ENCODE data around the gene UBQLN4.

UBQLN4 gene

DNA sequence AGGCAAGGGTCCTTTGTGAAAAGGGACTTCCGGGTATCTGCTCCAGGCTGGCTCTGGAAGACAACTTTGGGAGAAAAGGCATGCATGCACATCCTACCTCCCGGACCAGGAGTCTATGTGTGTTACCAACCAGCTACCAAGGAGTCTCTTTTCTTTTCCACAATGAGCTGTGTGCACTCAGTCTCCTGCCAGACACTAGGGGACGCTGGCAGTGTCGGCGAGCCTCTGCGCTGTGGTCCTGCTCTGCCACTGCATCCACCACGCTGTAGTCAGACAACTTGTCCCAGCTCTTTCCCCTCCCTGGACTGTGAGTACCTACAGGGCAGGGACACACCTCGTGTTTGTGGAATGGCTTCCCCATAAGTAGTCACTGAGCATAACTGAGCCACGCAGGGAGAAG lies 27.7 kb downstream of the UBQLN4 start:
- no peaks in the 10 kb centered on the region for H4K20me1 ChIP-seq (ENCODE audit: low read depth, low read length)
- H3K9me2 ChIP-seq (replicated peaks; ENCODE audit: insufficient read depth, low read length): no peaks in the 10 kb centered on the region
- H3K9me3 ChIP-seq (ENCODE audit: insufficient read depth, low read length): no peaks in the 10 kb centered on the region
- TF ChIP-seq EZH2phosphoT487 (conservative IDR thresholded peaks at IDR 0.05; ENCODE audit: low read length): no peak
- TF ChIP-seq, protein P1, sequence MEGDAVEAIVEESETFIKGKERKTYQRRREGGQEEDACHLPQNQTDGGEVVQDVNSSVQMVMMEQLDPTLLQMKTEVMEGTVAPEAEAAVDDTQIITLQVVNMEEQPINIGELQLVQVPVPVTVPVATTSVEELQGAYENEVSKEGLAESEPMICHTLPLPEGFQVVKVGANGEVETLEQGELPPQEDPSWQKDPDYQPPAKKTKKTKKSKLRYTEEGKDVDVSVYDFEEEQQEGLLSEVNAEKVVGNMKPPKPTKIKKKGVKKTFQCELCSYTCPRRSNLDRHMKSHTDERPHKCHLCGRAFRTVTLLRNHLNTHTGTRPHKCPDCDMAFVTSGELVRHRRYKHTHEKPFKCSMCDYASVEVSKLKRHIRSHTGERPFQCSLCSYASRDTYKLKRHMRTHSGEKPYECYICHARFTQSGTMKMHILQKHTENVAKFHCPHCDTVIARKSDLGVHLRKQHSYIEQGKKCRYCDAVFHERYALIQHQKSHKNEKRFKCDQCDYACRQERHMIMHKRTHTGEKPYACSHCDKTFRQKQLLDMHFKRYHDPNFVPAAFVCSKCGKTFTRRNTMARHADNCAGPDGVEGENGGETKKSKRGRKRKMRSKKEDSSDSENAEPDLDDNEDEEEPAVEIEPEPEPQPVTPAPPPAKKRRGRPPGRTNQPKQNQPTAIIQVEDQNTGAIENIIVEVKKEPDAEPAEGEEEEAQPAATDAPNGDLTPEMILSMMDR (IDR thresholded peaks at IDR 0.05; ENCODE audit: insufficient read depth, low read length, poor library complexity, severe bottlenecking): peak; percentile 50
- H3K27ac ChIP-seq (ENCODE audit: low read depth, low read length): no peak overlapping the region
- H3K4me3 ChIP-seq (ENCODE audit: insufficient read depth, low read length, poor library complexity, severe bottlenecking): no peak overlapping the region
- peaks cover 4% of the 10 kb centered on the region; the same call in 1 of the 2 replicates for H3F3A ChIP-seq (ENCODE audit: insufficient read depth)
- no peak overlapping the region for H3K9ac ChIP-seq (ENCODE audit: low read length)
- H2AFZ ChIP-seq (ENCODE audit: low read depth, low read length, severe bottlenecking): no peak overlapping the region
- H3K4me2 ChIP-seq (ENCODE audit: low read depth, low read length, poor library complexity, severe bottlenecking): no peak overlapping the region
- no peaks in the 10 kb centered on the region for H3K79me2 ChIP-seq (ENCODE audit: insufficient read depth, low read length)
- no peaks in the 10 kb centered on the region for H3K27me3 ChIP-seq (ENCODE audit: low read length)
- H3K36me3 ChIP-seq (ENCODE audit: low read length): no peaks in the 10 kb centered on the region

DNA sequence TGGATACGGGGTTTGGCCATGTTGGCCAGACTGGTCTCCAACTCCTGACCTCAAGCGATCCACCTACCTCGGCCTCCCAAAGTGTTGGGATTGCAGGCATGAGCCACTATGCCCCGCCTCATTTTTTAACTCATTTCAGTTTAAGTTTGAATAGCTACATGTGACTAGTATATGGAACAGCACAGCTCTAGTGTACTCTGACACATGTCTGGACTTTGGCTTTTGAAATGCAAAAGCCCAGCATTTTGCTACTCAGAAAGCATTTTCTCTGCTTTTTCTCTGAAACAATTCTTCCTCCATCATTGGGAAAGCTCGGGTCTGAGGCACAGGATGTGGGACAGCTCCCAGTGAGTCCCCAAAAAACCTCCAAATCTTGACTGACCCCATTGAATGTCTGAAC lies 28.8 kb downstream of the UBQLN4 start:
- TF ChIP-seq, protein P1 (IDR thresholded peaks at IDR 0.05; ENCODE audit: insufficient read depth, low read length, poor library complexity, severe bottlenecking): no peak
- no peak for TF ChIP-seq EZH2phosphoT487 (conservative IDR thresholded peaks at IDR 0.05; ENCODE audit: low read length)
- H3K79me2 ChIP-seq (ENCODE audit: insufficient read depth, low read length): peaks cover 10% of the 10 kb centered on the region
- H3K27me3 ChIP-seq (ENCODE audit: low read length): no peaks in the 10 kb centered on the region
- H3K9me3 ChIP-seq (ENCODE audit: insufficient read depth, low read length): no peaks in the 10 kb centered on the region
- H3K9me2 ChIP-seq (replicated peaks; ENCODE audit: insufficient read depth, low read length): no peaks in the 10 kb centered on the region
- no peak overlapping the region for H3K27ac ChIP-seq (ENCODE audit: low read depth, low read length)
- no peak overlapping the region for H3K4me2 ChIP-seq (ENCODE audit: low read depth, low read length, poor library complexity, severe bottlenecking)
- H2AFZ ChIP-seq (ENCODE audit: low read depth, low read length, severe bottlenecking): no peak overlapping the region
- no peak overlapping the region for H3K4me3 ChIP-seq (ENCODE audit: insufficient read depth, low read length, poor library complexity, severe bottlenecking)
- no peak overlapping the region for H3K9ac ChIP-seq (ENCODE audit: low read length)
- H3K36me3 ChIP-seq (ENCODE audit: low read length): no peaks in the 10 kb centered on the region
- H4K20me1 ChIP-seq (ENCODE audit: low read depth, low read length): no peaks in the 10 kb centered on the region
- peaks cover 4% of the 10 kb centered on the region; the same call in 1 of the 2 replicates for H3F3A ChIP-seq (ENCODE audit: insufficient read depth)

DNA sequence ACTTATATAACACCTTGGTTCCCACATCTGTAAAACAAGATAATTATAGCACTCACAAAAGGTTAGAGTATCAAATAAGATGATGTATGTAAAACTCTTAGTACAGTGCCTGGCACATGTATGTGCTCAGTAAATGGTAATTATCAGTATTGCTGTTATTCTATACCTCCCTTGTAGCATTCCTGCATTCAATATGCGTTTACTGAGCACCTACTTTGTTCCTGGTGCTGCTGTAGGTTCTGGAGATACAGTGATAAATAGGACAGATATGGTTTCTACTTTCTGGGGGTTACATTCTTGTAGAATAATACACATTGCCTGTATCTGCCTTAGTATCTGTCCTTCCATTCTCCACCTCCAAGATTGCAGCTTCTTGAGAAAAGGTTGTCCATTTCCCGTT lies 31.6 kb downstream of the UBQLN4 start:
- Histone ChIP-seq H4K20me1 (ENCODE audit: low read depth, low read length) (no peaks in the 10 kb centered on the region), H3K27me3 (ENCODE audit: low read length) (no peaks in the 10 kb centered on the region), H3K9me2 (replicated peaks; ENCODE audit: insufficient read depth, low read length) (no peaks in the 10 kb centered on the region), H3K79me2 (ENCODE audit: insufficient read depth, low read length) (peaks cover 15% of the 10 kb centered on the region), H3K4me2 (ENCODE audit: low read depth, low read length, poor library complexity, severe bottlenecking) (no peak overlapping the region), H3K9ac (ENCODE audit: low read length) (no peak overlapping the region), H3K36me3 (ENCODE audit: low read length) (peaks cover 1% of the 10 kb centered on the region; the same call in 1 of the 2 replicates), H3K9me3 (ENCODE audit: insufficient read depth, low read length) (no peaks in the 10 kb centered on the region), H2AFZ (ENCODE audit: low read depth, low read length, severe bottlenecking) (no peak overlapping the region), H3K4me3 (ENCODE audit: insufficient read depth, low read length, poor library complexity, severe bottlenecking) (no peak overlapping the region), H3F3A (ENCODE audit: insufficient read depth) (peaks cover 7% of the 10 kb centered on the region), H3K27ac (ENCODE audit: low read depth, low read length) (no peak overlapping the region)
- no peak for TF ChIP-seq EZH2phosphoT487 (conservative IDR thresholded peaks at IDR 0.05; ENCODE audit: low read length)
- TF ChIP-seq, protein P1 (IDR thresholded peaks at IDR 0.05; ENCODE audit: insufficient read depth, low read length, poor library complexity, severe bottlenecking): no peak
